SK-N-SH (cell line): ENCODE measurements around the gene KCNJ9.

Source experiments
- CTCF ChIP-seq: fragments of 200-600 bp; sonication (generic); IDR thresholded peaks from 2 replicates; pipeline ENCODE4 v1.6.1; 2017; ENCODE audit warnings: antibody characterized with exemption, mild to moderate bottlenecking, moderate library complexity
- MAX ChIP-seq: IDR thresholded peaks from 2 replicates; pipeline ENCODE4 v1.4.0; 2012; ENCODE audit warnings: low read depth
- NRF1 ChIP-seq: IDR thresholded peaks from 2 replicates; pipeline ENCODE4 v1.6.1; 2012; ENCODE audit warnings: low read depth, mild to moderate bottlenecking, low read length
- RXRA ChIP-seq: IDR thresholded peaks from 2 replicates; pipeline ENCODE4 v1.4.0; 2012; ENCODE audit warnings: low read depth, mild to moderate bottlenecking, borderline replicate concordance
- SMC3 ChIP-seq: IDR thresholded peaks from 2 replicates; pipeline ENCODE4 v1.6.1; 2012; ENCODE audit warnings: low read depth, low read length, improper control_type of control experiment
- TF ChIP-seq, protein P1 (sequence below): IDR thresholded peaks from 2 replicates; pipeline ENCODE4 v1.6.1; 2012; ENCODE audit warnings: mild to moderate bottlenecking, low read depth, low read length, moderate library complexity
- TF ChIP-seq, protein P2 (sequence below): fragments of 150-350 bp; IDR thresholded peaks from 2 replicates; pipeline ENCODE4 v1.6.1; 2017; ENCODE audit warnings: antibody characterized with exemption, low read length, low read depth, borderline replicate concordance

- TF ChIP-seq, protein P1, sequence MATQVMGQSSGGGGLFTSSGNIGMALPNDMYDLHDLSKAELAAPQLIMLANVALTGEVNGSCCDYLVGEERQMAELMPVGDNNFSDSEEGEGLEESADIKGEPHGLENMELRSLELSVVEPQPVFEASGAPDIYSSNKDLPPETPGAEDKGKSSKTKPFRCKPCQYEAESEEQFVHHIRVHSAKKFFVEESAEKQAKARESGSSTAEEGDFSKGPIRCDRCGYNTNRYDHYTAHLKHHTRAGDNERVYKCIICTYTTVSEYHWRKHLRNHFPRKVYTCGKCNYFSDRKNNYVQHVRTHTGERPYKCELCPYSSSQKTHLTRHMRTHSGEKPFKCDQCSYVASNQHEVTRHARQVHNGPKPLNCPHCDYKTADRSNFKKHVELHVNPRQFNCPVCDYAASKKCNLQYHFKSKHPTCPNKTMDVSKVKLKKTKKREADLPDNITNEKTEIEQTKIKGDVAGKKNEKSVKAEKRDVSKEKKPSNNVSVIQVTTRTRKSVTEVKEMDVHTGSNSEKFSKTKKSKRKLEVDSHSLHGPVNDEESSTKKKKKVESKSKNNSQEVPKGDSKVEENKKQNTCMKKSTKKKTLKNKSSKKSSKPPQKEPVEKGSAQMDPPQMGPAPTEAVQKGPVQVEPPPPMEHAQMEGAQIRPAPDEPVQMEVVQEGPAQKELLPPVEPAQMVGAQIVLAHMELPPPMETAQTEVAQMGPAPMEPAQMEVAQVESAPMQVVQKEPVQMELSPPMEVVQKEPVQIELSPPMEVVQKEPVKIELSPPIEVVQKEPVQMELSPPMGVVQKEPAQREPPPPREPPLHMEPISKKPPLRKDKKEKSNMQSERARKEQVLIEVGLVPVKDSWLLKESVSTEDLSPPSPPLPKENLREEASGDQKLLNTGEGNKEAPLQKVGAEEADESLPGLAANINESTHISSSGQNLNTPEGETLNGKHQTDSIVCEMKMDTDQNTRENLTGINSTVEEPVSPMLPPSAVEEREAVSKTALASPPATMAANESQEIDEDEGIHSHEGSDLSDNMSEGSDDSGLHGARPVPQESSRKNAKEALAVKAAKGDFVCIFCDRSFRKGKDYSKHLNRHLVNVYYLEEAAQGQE: no peak
- no peak for TF ChIP-seq CTCF
- TF ChIP-seq RXRA: no peak
- no peak for TF ChIP-seq SMC3
- TF ChIP-seq, protein P2, sequence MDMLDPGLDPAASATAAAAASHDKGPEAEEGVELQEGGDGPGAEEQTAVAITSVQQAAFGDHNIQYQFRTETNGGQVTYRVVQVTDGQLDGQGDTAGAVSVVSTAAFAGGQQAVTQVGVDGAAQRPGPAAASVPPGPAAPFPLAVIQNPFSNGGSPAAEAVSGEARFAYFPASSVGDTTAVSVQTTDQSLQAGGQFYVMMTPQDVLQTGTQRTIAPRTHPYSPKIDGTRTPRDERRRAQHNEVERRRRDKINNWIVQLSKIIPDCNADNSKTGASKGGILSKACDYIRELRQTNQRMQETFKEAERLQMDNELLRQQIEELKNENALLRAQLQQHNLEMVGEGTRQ: no peak
- no peak for TF ChIP-seq NRF1
- TF ChIP-seq MAX: no peak
Measured at GRCh38 chr1:160064164-160064563, 17.2 kb upstream of the KCNJ9 start.
